Measurements from ENCODE around the gene ORC5.

DNA sequence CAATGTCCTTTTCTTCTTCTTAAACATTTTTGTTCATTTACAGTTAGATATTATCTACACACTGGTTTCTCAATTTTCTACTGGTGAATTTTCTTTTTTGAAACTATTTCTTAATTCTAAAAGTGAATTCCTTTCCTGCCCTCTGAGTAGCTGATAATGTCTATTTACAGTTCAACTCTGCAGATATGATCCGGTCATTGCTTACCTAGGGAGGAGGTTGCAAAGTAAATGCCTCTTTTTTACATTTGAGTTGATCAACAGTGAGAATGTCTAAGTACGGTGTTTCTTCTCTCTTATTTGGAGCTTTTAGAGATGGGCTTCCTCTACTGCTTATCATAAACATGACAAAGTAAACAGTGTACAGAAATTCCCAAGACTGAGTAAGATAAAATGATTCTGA is 20.6 kb upstream of the ORC5 start:
- no peak for TF ChIP-seq POLR2AphosphoS5 (IDR thresholded peaks at IDR 0.05; ENCODE audit: insufficient read depth in 1 of 2, low read depth in 1 of 2)
- TF ChIP-seq, protein P1, sequence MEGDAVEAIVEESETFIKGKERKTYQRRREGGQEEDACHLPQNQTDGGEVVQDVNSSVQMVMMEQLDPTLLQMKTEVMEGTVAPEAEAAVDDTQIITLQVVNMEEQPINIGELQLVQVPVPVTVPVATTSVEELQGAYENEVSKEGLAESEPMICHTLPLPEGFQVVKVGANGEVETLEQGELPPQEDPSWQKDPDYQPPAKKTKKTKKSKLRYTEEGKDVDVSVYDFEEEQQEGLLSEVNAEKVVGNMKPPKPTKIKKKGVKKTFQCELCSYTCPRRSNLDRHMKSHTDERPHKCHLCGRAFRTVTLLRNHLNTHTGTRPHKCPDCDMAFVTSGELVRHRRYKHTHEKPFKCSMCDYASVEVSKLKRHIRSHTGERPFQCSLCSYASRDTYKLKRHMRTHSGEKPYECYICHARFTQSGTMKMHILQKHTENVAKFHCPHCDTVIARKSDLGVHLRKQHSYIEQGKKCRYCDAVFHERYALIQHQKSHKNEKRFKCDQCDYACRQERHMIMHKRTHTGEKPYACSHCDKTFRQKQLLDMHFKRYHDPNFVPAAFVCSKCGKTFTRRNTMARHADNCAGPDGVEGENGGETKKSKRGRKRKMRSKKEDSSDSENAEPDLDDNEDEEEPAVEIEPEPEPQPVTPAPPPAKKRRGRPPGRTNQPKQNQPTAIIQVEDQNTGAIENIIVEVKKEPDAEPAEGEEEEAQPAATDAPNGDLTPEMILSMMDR (IDR thresholded peaks at IDR 0.05), result no peak

All from vagina (tissue), 2 donors.